C1 segment of cervical spinal cord (tissue), 14 donors: ENCODE data around the gene A4GNT.

Source experiments
- DNase-seq, 14 donors: peaks; one replicate each; lab custom pipeline; 2025; lab: John Stamatoyannopoulos, UW

The A4GNT gene

DNA sequence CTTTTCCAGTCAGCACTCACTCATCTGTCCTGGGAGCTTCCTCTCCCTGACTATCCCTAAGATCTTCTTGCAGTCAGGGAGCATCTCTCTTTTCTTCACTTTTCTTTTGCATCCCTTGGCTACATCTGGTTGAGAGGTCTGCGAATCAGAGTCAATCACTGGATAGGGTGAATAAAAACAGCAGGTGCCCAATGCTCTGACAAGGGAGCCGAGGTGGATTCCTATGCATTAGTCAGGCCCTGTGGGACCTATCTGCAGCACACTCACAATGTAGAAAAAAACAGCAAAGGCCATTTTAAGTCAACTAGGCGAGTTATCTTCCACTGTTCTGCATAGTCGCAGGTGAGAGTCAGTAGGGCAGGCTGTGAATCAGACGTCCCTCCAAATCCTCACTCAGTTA lies 52.3 kb downstream of the A4GNT start:
- DNase-seq = no peak

DNA sequence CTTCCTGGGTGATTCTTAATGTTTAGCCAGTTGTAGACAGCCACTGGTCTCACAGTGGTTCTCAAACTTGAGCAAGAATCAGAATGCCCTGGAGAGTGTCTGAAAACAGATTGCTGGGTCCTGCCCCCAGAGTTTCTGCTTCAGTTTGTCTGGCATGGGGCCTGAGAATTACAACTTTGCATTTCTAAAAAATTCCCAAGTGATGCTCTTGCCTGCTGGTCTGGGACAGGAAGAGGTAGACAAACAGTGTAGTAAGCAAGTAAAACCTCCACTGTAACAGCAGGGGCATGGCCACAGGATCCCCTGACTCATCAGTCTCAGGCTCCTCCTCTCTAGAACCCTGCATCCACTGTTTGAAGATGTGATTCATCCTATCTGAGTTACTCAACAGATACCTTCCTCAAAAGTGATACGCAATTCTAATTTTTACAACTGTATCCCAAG lies 53.3 kb downstream of the A4GNT start:
- no peak for DNase-seq

DNA sequence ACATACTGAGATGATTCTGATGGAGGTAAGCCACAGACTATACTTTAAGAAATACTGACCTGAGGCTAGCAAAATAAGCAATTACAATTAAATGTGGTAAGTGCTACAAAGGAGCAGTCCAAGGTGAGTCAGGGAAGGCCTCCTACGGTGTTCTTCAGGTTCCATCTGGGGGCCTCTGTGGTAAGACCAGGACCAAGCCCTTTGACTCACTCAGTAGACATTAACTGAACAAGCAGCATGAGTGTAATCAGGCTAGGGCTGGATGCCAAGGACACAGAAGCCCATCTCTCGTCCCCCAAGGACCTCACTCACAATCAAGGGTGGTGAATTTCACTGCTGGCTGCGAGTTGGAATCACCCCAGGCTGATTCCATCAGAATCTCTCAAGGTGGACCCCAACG lies 54.1 kb downstream of the A4GNT start:
- DNase-seq = no peak
